Gastrocnemius medialis (tissue), 4 donors: ENCODE measurements around the gene CFAP210. TPM values are rescaled to one million over a fixed set of nuclear protein-coding genes. Genes with fewer than 3 reads are reported as not detected.

Source experiments
- ATAC-seq, 2 donors: fragments of 150-250 bp; one replicate each; pipeline ENCODE4 v1.9.1; 2016
- DNase-seq, 2 donors: peaks; one replicate each; pipeline ENCODE4 v3.0.0-alpha.2; 2019
- H3K27ac ChIP-seq, 4 donors: fragments of 200-600 bp; sonication (generic); 1 replicate in 1 of 4; 2 replicates in 3 of 4; pipeline ENCODE4 v1.5.1; 2016 to 2018; ENCODE audit warnings: mild to moderate bottlenecking in 2 of 4, moderate library complexity in 1 of 4
- H3K27me3 ChIP-seq, 3 donors: fragments of 200-600 bp; sonication (generic) in 2 of 3; 1 replicate in 1 of 3; 2 replicates in 2 of 3; pipeline versions ENCODE4 v1.5.1 to v1.6.0; 2016 to 2019; ENCODE audit warnings: mild to moderate bottlenecking in 1 of 3, moderate library complexity in 1 of 3
- H3K36me3 ChIP-seq, 2 donors: fragments of 200-600 bp; sonication (generic) in 1 of 2; one replicate each; pipeline ENCODE4 v1.5.1; 2017 to 2018
- H3K4me1 ChIP-seq, 2 donors: fragments of 200-600 bp; sonication (generic) in 1 of 2; one replicate each; pipeline ENCODE4 v1.5.1; 2016 to 2017; ENCODE audit warnings: mild to moderate bottlenecking in 2 of 2
- H3K4me3 ChIP-seq, 4 donors: fragments of 200-600 bp; sonication (generic) in 3 of 4; 1 replicate in 1 of 4; 2 replicates in 3 of 4; pipeline ENCODE4 v1.5.1; 2016 to 2019; ENCODE audit warnings: mild to moderate bottlenecking in 2 of 4
- H3K9me3 ChIP-seq, 3 donors: fragments of 200-600 bp; sonication (generic) in 2 of 3; 1 replicate in 1 of 3; 2 replicates in 2 of 3; pipeline ENCODE4 v1.5.1; 2016 to 2019
- CTCF ChIP-seq, 5 experiments: fragments of 450-650 bp in 3 of 5; fragments of 200-600 bp in 2 of 5; sonication (generic) in 2 of 5; IDR thresholded peaks in 4 of 5; conservative IDR thresholded peaks in 1 of 5; 1 replicate in 4 of 5; 2 replicates in 1 of 5; pipeline ENCODE4 v1.5.1; 2016 to 2019; ENCODE audit warnings: antibody characterized with exemption in 5 of 5, mild to moderate bottlenecking in 3 of 5, moderate library complexity in 3 of 5
- POLR2A ChIP-seq, 2 donors: fragments of 450-650 bp; IDR thresholded peaks; one replicate each; pipeline ENCODE4 v1.6.1; 2017; ENCODE audit warnings: antibody characterized with exemption in 2 of 2, mild to moderate bottlenecking in 2 of 2, moderate library complexity in 2 of 2
- in situ Hi-C, 4 donors: fragments of 200-750 bp; cut with MboI; loops; one replicate each; pipeline versions ENCODE4 v1.15.0 to v1.8.0; 2017; ENCODE audit warnings: low sequenced_read_pairs in 4 of 4
- intact Hi-C: fragments of 100-400 bp; cut with DNase I; formaldehyde crosslinking; loops from one replicate; pipeline ENCODE4 v1.15.1; 2023; ENCODE audit warnings: low total_unique reads
- total RNA-seq, 4 donors: library from RNA; depleted of rRNA; stranded (reverse); fragments of >200 nt; gene quantifications; one replicate each; pipeline versions ENCODE4 v1.1.0 to v1.2.3, GENCODE V29; 2016

Gene CFAP210
- total RNA-seq, 4 donors from 2014 or later: not detected

GRCh38 chr2:169641464-169641863 lies 52.7 kb downstream of the CFAP210 start:
- intact Hi-C loops: no loop called here
- no peaks in the 10 kb centered on the region for H3K9me3 ChIP-seq
- no peak for TF ChIP-seq CTCF (IDR thresholded peaks at IDR 0.05 in 4 of 5, conservative IDR thresholded peaks at IDR 0.05 in 1 of 5)
- no peak for TF ChIP-seq POLR2A (IDR thresholded peaks at IDR 0.05)

GRCh38 chr2:169640104-169640503 lies 54.1 kb downstream of the CFAP210 start:
- in situ Hi-C loops (no loop called here), intact Hi-C loops (no loop called here)
- TF ChIP-seq POLR2A (IDR thresholded peaks at IDR 0.05): no peak
- H3K27me3 ChIP-seq: no peaks in the 10 kb centered on the region
- H3K36me3 ChIP-seq: peaks cover 0 to 27% of the 10 kb centered on the region in 2 donors
- H3K4me3 ChIP-seq: no peak overlapping the region
- DNase-seq (no peak), ATAC-seq (no peak)
- no peak overlapping the region for H3K27ac ChIP-seq
- no peaks in the 10 kb centered on the region for H3K4me1 ChIP-seq
- no peaks in the 10 kb centered on the region for H3K9me3 ChIP-seq

More at GRCh38 chr2:169641464-169641863, 52.7 kb downstream of the CFAP210 start:
- ATAC-seq (no peak), DNase-seq (no peak)
- Histone ChIP-seq H3K4me1 (no peaks in the 10 kb centered on the region), H3K27ac (no peak overlapping the region), H3K27me3 (no peaks in the 10 kb centered on the region), H3K4me3 (no peak overlapping the region), H3K36me3 (peaks cover 0 to 13% of the 10 kb centered on the region in 2 donors)
- in situ Hi-C loops: no loop called here

- Histone ChIP-seq H3K27me3 (no peaks in the 10 kb centered on the region), H3K27ac (no peak overlapping the region), H3K4me3 (no peak overlapping the region), H3K4me1 (no peaks in the 10 kb centered on the region), H3K9me3 (no peaks in the 10 kb centered on the region), H3K36me3 (peaks cover 0 to 52% of the 10 kb centered on the region in 2 donors)
- DNase-seq (no peak), ATAC-seq (no peak)
- in situ Hi-C loops: no loop called here
- TF ChIP-seq POLR2A (IDR thresholded peaks at IDR 0.05) (no peak), CTCF (IDR thresholded peaks at IDR 0.05 in 4 of 5, conservative IDR thresholded peaks at IDR 0.05 in 1 of 5) (no peak)
- intact Hi-C loops: no loop called here
These were observed 56.6 kb downstream of the CFAP210 start for GRCh38 chr2:169637620-169638019.

- ATAC-seq (no peak), DNase-seq (no peak)
- H3K27me3 ChIP-seq: no peaks in the 10 kb centered on the region
- intact Hi-C loops (no loop called here), in situ Hi-C loops (no loop called here)
- H3K27ac ChIP-seq: no peak overlapping the region
- H3K4me3 ChIP-seq: no peak overlapping the region
- H3K36me3 ChIP-seq: peaks cover 0 to 62% of the 10 kb centered on the region in 2 donors
- TF ChIP-seq CTCF (IDR thresholded peaks at IDR 0.05 in 4 of 5, conservative IDR thresholded peaks at IDR 0.05 in 1 of 5): no peak
- H3K9me3 ChIP-seq: no peaks in the 10 kb centered on the region
- no peaks in the 10 kb centered on the region for H3K4me1 ChIP-seq
These were observed 57.6 kb downstream of the CFAP210 start for GRCh38 chr2:169636440-169637097.

GRCh38 chr2:169625781-169626180 lies 68.4 kb downstream of the CFAP210 start:
- ATAC-seq: no peak
- H3K4me3 ChIP-seq: no peak overlapping the region
- DNase-seq: no peak
- in situ Hi-C loops: no loop called here
- no peak overlapping the region for H3K27ac ChIP-seq
- H3K36me3 ChIP-seq: peaks cover 0 to 19% of the 10 kb centered on the region in 2 donors
- H3K4me1 ChIP-seq: no peaks in the 10 kb centered on the region
- no peaks in the 10 kb centered on the region for H3K27me3 ChIP-seq
- TF ChIP-seq POLR2A (IDR thresholded peaks at IDR 0.05): no peak
- no peak for TF ChIP-seq CTCF (IDR thresholded peaks at IDR 0.05 in 4 of 5, conservative IDR thresholded peaks at IDR 0.05 in 1 of 5)
- intact Hi-C loops: no loop called here
- H3K9me3 ChIP-seq: no peaks in the 10 kb centered on the region
